Measurements from ENCODE around the gene EML6. TPM values are rescaled to one million over a fixed set of nuclear protein-coding genes. Genes with fewer than 3 reads are reported as not detected.
"Not testable (repeated sequence)": the region's sequence is repeated elsewhere in the genome, so short reads cannot be mapped to it uniquely, and the experiment has no call there.

Gene EML6
- total RNA-seq, 2 donors from 2014 or later, result 1.0 to 1.4 TPM

DNA sequence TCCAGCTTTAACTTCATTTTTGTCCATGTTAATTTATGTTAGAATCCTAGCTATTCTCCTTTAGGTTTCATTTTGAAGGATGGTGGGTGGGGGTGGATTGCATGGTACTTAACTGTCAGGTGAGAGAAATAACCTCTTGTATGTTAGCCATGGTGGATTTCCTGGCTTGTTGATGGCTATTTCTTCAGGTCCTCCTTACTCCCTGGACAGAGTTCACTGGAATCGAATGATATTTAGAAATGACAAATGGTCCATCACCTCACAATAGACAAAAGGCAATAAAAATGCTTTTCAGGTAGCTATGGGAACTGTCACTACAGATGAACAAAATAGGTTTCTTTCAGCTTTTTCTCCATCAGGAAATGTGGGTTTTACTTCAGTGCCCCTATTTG lies 91.7 kb downstream of the EML6 start:
- Mint-ChIP-seq H3K9me3 (no peaks in the 10 kb centered on the region), H3K36me3 (ENCODE audit: low read depth) (no peaks in the 10 kb centered on the region), H3K4me1 (no peaks in the 10 kb centered on the region), H3K27ac (no peak overlapping the region), H3K4me3 (no peak overlapping the region), H3K27me3 (peaks cover 7% of the 10 kb centered on the region)
- ATAC-seq (replicated peaks), result no peak

GRCh38 chr2:54818226-54818625 lies 94.8 kb downstream of the EML6 start:
- Mint-ChIP-seq H3K36me3 (ENCODE audit: low read depth) (no peaks in the 10 kb centered on the region), H3K27me3 (peaks cover 7% of the 10 kb centered on the region), H3K4me1 (no peaks in the 10 kb centered on the region), H3K9me3 (no peaks in the 10 kb centered on the region), H3K27ac (no peak overlapping the region), H3K4me3 (no peak overlapping the region)
- ATAC-seq (replicated peaks), result no peak

- no peak overlapping the region for H3K27ac Mint-ChIP-seq
- H3K4me3 Mint-ChIP-seq, result no peak overlapping the region
- no peaks in the 10 kb centered on the region for H3K4me1 Mint-ChIP-seq
- H3K27me3 Mint-ChIP-seq, result peaks cover 4% of the 10 kb centered on the region
- no peaks in the 10 kb centered on the region for H3K9me3 Mint-ChIP-seq
- H3K36me3 Mint-ChIP-seq (ENCODE audit: low read depth), result no peaks in the 10 kb centered on the region
- ATAC-seq (replicated peaks), result no peak
These were observed 97.1 kb downstream of the EML6 start for GRCh38 chr2:54820558-54820957.

DNA sequence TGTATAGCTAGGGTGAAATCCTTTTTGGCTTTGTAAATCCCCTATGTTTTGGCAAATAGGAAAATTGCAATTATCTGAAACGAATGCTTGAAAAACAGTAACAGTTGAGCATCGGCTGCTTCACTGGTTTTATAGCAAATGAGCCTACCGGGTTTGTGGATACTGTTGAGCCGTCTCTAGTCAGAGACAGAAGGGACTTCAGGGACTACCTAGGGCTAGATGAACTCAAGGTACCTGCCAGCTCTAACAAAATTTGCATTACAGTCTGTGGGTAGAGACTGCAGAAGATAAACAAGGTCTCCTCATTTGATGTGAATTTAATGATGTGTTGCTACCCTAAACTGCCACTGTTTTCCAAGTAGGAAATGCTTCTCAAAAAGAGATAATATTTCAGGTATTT lies 101.1 kb downstream of the EML6 start:
- no peaks in the 10 kb centered on the region for H3K4me1 Mint-ChIP-seq

DNA sequence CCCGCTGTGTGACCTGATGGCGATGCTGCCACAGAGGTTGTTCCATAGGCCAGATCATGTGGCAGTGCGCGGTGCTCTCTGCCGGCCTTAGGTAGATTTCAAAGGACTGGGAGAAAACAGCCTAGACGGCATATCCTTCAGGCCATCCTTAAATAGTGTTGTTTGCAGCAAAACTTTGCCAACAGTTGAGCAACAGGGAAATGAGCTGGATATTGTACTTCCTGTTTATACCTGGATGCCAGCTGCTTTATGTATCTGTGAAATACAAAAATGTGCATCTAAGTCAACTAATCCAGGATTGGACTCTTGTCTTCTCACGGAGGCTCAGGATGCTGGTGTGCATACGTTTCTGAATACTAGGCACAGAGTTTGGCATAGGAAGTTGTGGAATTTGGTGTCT lies 107.1 kb downstream of the EML6 start:
- no peak for ATAC-seq (replicated peaks)
- Mint-ChIP-seq H3K4me1 (no peaks in the 10 kb centered on the region), H3K4me3 (no peak overlapping the region), H3K9me3 (no peaks in the 10 kb centered on the region), H3K36me3 (ENCODE audit: low read depth) (no peaks in the 10 kb centered on the region), H3K27me3 (no peaks in the 10 kb centered on the region), H3K27ac (no peak overlapping the region)

More for the DNA sequence above, 101.1 kb downstream of the EML6 start:
- Mint-ChIP-seq H3K27ac (no peak overlapping the region), H3K27me3 (peaks cover 4% of the 10 kb centered on the region), H3K9me3 (no peaks in the 10 kb centered on the region), H3K4me3 (no peak overlapping the region), H3K36me3 (ENCODE audit: low read depth) (no peaks in the 10 kb centered on the region)
- no peak for ATAC-seq (replicated peaks)

GRCh38 chr2:54831480-54831879 lies 108.0 kb downstream of the EML6 start:
- Mint-ChIP-seq H3K36me3 (ENCODE audit: low read depth) (no peaks in the 10 kb centered on the region), H3K27ac (no peak overlapping the region), H3K4me3 (no peak overlapping the region), H3K9me3 (no peaks in the 10 kb centered on the region), H3K4me1 (no peaks in the 10 kb centered on the region), H3K27me3 (no peaks in the 10 kb centered on the region)
- ATAC-seq (replicated peaks), result no peak

- H3K4me1 Mint-ChIP-seq, result no peaks in the 10 kb centered on the region
- H3K27me3 Mint-ChIP-seq, result no peaks in the 10 kb centered on the region
- H3K36me3 Mint-ChIP-seq (ENCODE audit: low read depth), result no peaks in the 10 kb centered on the region
- no peaks in the 10 kb centered on the region for H3K9me3 Mint-ChIP-seq
- no peak for ATAC-seq (replicated peaks)
- H3K4me3 Mint-ChIP-seq, result no peak overlapping the region
- no peak overlapping the region for H3K27ac Mint-ChIP-seq
These were observed 111.3 kb downstream of the EML6 start for GRCh38 chr2:54834721-54835120.

GRCh38 chr2:54836477-54836876 lies 113.0 kb downstream of the EML6 start:
- H3K4me3 Mint-ChIP-seq, result no peak overlapping the region
- no peak for ATAC-seq (replicated peaks)
- no peaks in the 10 kb centered on the region for H3K36me3 Mint-ChIP-seq (ENCODE audit: low read depth)
- H3K9me3 Mint-ChIP-seq, result no peaks in the 10 kb centered on the region
- no peaks in the 10 kb centered on the region for H3K4me1 Mint-ChIP-seq
- no peaks in the 10 kb centered on the region for H3K27me3 Mint-ChIP-seq
- no peak overlapping the region for H3K27ac Mint-ChIP-seq

- ATAC-seq (replicated peaks), result peak; percentile 89
- Mint-ChIP-seq H3K9me3 (no peaks in the 10 kb centered on the region), H3K36me3 (ENCODE audit: low read depth) (no peaks in the 10 kb centered on the region), H3K27me3 (no peaks in the 10 kb centered on the region), H3K4me3 (no peak overlapping the region), H3K27ac (no peak overlapping the region), H3K4me1 (no peaks in the 10 kb centered on the region)
These were observed 115.1 kb downstream of the EML6 start for GRCh38 chr2:54838585-54839035.

DNA sequence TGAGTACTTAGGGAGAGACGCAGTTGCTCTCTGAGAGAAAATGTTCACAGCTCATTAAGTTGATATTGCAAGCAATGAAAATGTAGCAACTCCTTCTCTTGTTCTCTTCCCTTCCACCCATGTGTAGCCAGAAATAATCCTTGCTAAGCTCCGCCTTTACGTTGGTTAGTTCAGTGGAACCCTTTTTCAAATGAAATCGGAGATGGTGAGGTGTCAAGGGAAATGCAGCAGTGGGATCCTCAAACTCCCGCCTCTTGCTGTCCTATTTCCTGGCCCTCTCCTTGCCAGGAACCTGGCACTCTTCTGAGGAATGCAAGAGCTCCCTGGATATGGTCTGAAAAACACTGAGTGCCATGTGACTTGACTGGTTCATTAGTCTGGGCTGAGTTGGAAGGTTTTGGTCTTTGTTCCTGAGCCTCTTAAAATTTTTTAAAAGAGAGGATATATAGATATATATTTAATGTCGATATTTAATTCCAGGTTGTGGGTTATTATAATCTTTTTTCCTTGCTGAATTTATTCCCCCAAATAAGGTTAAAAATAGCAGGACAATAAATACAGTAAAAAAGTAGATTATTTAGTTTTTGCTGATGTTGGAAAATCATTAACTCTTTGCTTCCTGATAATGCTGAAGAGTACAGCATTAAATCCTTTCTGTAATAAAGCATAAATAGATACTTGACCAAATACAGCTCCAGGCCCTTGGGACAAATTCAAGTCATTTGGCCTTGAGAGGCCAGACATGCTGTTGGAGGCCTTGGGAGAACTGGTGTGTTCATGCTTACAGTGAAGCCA lies 116.2 kb downstream of the EML6 start:
- Mint-ChIP-seq H3K27ac (no peak overlapping the region), H3K36me3 (ENCODE audit: low read depth) (no peaks in the 10 kb centered on the region), H3K4me1 (no peaks in the 10 kb centered on the region), H3K27me3 (no peaks in the 10 kb centered on the region), H3K9me3 (no peaks in the 10 kb centered on the region), H3K4me3 (no peak overlapping the region)
- ATAC-seq (replicated peaks), result no peak

DNA sequence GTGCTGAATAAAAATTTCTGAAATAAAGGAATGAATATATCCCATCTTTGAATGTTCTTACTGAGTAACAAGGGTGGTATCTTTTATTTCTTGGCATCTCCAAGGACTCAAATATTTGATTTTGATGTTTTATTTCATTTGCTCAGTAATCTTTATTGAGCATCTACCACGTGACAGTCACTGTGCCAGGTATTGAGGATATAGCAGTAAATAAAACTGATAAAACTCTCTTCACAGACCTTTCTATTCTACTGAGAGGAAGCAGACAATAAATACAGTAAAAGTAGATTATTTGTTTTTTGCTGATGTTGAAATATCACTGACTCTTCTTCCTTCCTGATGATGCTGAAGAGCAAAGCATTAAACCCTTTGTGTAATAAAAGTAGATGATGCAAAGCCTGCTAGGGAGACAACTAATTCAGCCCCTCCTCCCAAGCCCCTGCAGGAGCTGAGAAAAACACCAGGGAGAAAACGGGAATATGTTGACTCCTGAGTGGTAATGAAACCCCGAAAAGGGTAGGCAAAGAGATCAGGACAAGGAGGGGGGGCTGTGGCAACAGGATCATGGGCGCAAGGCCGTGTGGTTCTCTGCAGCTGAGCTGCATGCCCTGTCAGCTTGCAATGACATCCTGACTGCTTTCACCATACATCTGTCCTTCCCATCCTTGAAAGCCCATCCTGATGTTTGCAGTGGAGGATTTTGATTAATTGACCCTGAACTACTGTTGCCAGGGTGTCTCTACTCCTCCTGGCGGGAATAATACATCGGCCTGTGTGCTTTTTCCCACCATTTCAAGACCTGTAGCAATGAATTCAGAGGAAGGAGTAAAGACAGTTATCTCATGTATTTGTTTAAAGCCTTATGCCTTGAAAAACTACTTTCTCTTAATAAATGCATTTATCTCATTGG lies 117.4 kb downstream of the EML6 start:
- ATAC-seq (replicated peaks), result no peak
- no peaks in the 10 kb centered on the region for H3K4me1 Mint-ChIP-seq
- no peak overlapping the region for H3K27ac Mint-ChIP-seq
- no peaks in the 10 kb centered on the region for H3K9me3 Mint-ChIP-seq
- no peaks in the 10 kb centered on the region for H3K27me3 Mint-ChIP-seq
- H3K36me3 Mint-ChIP-seq (ENCODE audit: low read depth), result no peaks in the 10 kb centered on the region
- no peak overlapping the region for H3K4me3 Mint-ChIP-seq

- not testable (repeated sequence) for ATAC-seq (replicated peaks); H3K4me3 Mint-ChIP-seq; H3K27ac Mint-ChIP-seq; H3K27me3 Mint-ChIP-seq; H3K36me3 Mint-ChIP-seq (ENCODE audit: low read depth); H3K4me1 Mint-ChIP-seq; H3K9me3 Mint-ChIP-seq
These were observed 118.0 kb downstream of the EML6 start for GRCh38 chr2:54841500-54841899.

DNA sequence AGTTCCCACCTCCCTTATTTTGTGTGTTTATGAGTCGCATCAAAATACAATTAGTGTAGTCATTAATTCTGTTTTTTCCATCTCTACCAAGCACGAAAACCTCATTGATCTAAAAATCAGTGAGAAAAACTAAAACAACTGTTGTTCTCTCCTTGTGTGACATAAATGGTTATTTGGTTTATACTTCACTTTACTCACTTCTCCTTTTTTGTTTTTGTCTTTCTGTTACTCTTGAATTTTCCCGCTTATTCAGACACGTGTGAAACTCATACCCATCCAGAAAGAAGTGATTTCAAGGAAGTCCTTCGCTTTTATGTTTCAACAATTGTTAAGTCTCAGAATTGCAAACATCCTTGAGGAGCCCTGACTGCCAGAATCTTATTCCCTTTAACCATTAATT lies 121.6 kb downstream of the EML6 start:
- no peaks in the 10 kb centered on the region for H3K36me3 Mint-ChIP-seq (ENCODE audit: low read depth)

GRCh38 chr2:54845514-54845913 lies 122.1 kb downstream of the EML6 start:
- no peaks in the 10 kb centered on the region for H3K9me3 Mint-ChIP-seq
- H3K36me3 Mint-ChIP-seq (ENCODE audit: low read depth), result no peaks in the 10 kb centered on the region
- no peak overlapping the region for H3K4me3 Mint-ChIP-seq
- no peaks in the 10 kb centered on the region for H3K27me3 Mint-ChIP-seq
- no peak overlapping the region for H3K27ac Mint-ChIP-seq
- ATAC-seq (replicated peaks), result no peak
- no peaks in the 10 kb centered on the region for H3K4me1 Mint-ChIP-seq

More for the DNA sequence above, 121.6 kb downstream of the EML6 start:
- no peak for ATAC-seq (replicated peaks)
- H3K27ac Mint-ChIP-seq, result no peak overlapping the region
- no peaks in the 10 kb centered on the region for H3K27me3 Mint-ChIP-seq
- H3K9me3 Mint-ChIP-seq, result no peaks in the 10 kb centered on the region
- H3K4me3 Mint-ChIP-seq, result no peak overlapping the region
- no peaks in the 10 kb centered on the region for H3K4me1 Mint-ChIP-seq
